Endothelial cell (in vitro differentiated cells): Measurements from ENCODE around the gene BRMS1. TPM values are rescaled to one million over a fixed set of nuclear protein-coding genes. Genes with fewer than 3 reads are reported as not detected.
"Not testable (repeated sequence)": the region's sequence is repeated elsewhere in the genome, so short reads cannot be mapped to it uniquely, and the experiment has no call there.

Experiments
- DNase-seq: peaks from one replicate; pipeline ENCODE4 v3.0.0; 2021; ENCODE audit warnings: low spot score
- H3K27ac Mint-ChIP-seq: one replicate; pipeline ENCODE4 v1.8.0; 2021; ENCODE audit warnings: mixed read lengths, inconsistent platforms; ENCODE audit not compliant: unreplicated experiment
- H3K27me3 Mint-ChIP-seq: one replicate; pipeline ENCODE4 v1.8.0; 2021; ENCODE audit warnings: mild to moderate bottlenecking, moderate library complexity, mixed read lengths, inconsistent platforms; ENCODE audit not compliant: unreplicated experiment
- H3K36me3 Mint-ChIP-seq: one replicate; pipeline ENCODE4 v1.8.0; 2021; ENCODE audit warnings: mild to moderate bottlenecking, low read depth, mixed read lengths, inconsistent platforms; ENCODE audit not compliant: unreplicated experiment
- H3K4me1 Mint-ChIP-seq: one replicate; pipeline ENCODE4 v1.8.0; 2021; ENCODE audit warnings: mild to moderate bottlenecking, mixed read lengths, inconsistent platforms; ENCODE audit not compliant: unreplicated experiment
- H3K4me3 Mint-ChIP-seq: one replicate; pipeline ENCODE4 v1.8.0; 2021; ENCODE audit warnings: mild to moderate bottlenecking, mixed read lengths, inconsistent platforms; ENCODE audit not compliant: unreplicated experiment
- H3K9me3 Mint-ChIP-seq: one replicate; pipeline ENCODE4 v1.8.0; 2021; ENCODE audit warnings: mixed read lengths, inconsistent platforms; ENCODE audit not compliant: unreplicated experiment
- CTCF ChIP-seq: fragments of 200-600 bp; sonication (generic); IDR thresholded peaks from one replicate; pipeline ENCODE4 v1.5.0; 2021; ENCODE audit warnings: antibody characterized with exemption; ENCODE audit not compliant: unreplicated experiment
- total RNA-seq: library from RNA; stranded (reverse); fragmentation: NEBNext Ultra II Directional; extraction: Animal tissue kit (Norgen Biotek cat#: 25700); gene quantifications from one replicate; pipeline ENCODE4 v1.2.1, GENCODE V29; 2021; ENCODE audit not compliant: unreplicated experiment

The BRMS1 gene
- total RNA-seq, 1 donor from 2014 or later = 38.4 TPM

GRCh38 chr11:66313321-66314185 lies 31.4 kb downstream of the BRMS1 start:
- Mint-ChIP-seq H3K27ac (peak overlapping the region; percentile 57), H3K9me3 (no peaks in the 10 kb centered on the region), H3K4me1 (peaks cover 25% of the 10 kb centered on the region), H3K4me3 (peak overlapping the region; percentile 51), H3K36me3 (peaks cover 5% of the 10 kb centered on the region), H3K27me3 (peaks cover 25% of the 10 kb centered on the region)
- DNase-seq = no peak
- no peak for TF ChIP-seq CTCF

- H3K4me1 Mint-ChIP-seq = peaks cover 23% of the 10 kb centered on the region
- H3K9me3 Mint-ChIP-seq = no peaks in the 10 kb centered on the region
- peak overlapping the region; percentile 95 for H3K4me3 Mint-ChIP-seq
- H3K27ac Mint-ChIP-seq = peak overlapping the region; percentile 57
- peaks cover 25% of the 10 kb centered on the region for H3K27me3 Mint-ChIP-seq
- TF ChIP-seq CTCF = no peak
- DNase-seq = peak; percentile 99
- H3K36me3 Mint-ChIP-seq = peaks cover 5% of the 10 kb centered on the region
These were observed 32.2 kb downstream of the BRMS1 start for GRCh38 chr11:66312549-66313320.

- H3K27ac Mint-ChIP-seq = peak overlapping the region; percentile 65
- no peaks in the 10 kb centered on the region for H3K9me3 Mint-ChIP-seq
- peak; percentile 65 for TF ChIP-seq CTCF
- peaks cover 23% of the 10 kb centered on the region for H3K27me3 Mint-ChIP-seq
- peaks cover 18% of the 10 kb centered on the region for H3K4me1 Mint-ChIP-seq
- peak; percentile 80 for DNase-seq
- H3K4me3 Mint-ChIP-seq = peak overlapping the region; percentile 95
- peaks cover 5% of the 10 kb centered on the region for H3K36me3 Mint-ChIP-seq
These were observed 32.8 kb downstream of the BRMS1 start for GRCh38 chr11:66311965-66312548.

- TF ChIP-seq CTCF = no peak
These were observed 33.4 kb downstream of the BRMS1 start for GRCh38 chr11:66311470-66311964.

GRCh38 chr11:66310803-66311440 lies 34.0 kb downstream of the BRMS1 start:
- not testable (repeated sequence) for H3K27ac Mint-ChIP-seq, H3K36me3 Mint-ChIP-seq, DNase-seq, H3K9me3 Mint-ChIP-seq, H3K4me3 Mint-ChIP-seq
- Mint-ChIP-seq H3K27me3 (peaks cover 23% of the 10 kb centered on the region), H3K4me1 (peaks cover 18% of the 10 kb centered on the region)

More at GRCh38 chr11:66311470-66311964, 33.4 kb downstream of the BRMS1 start:
- Mint-ChIP-seq H3K4me3 (peak overlapping the region; percentile 95), H3K27ac (peak overlapping the region; percentile 82), H3K27me3 (peaks cover 23% of the 10 kb centered on the region), H3K4me1 (peaks cover 18% of the 10 kb centered on the region), H3K36me3 (peaks cover 5% of the 10 kb centered on the region), H3K9me3 (no peaks in the 10 kb centered on the region)
- no peak for DNase-seq
